ENCODE results near the gene RAMP1.

RAMP1 gene

GRCh38 chr2:237877576-237878307 is 18.3 kb downstream of the RAMP1 start:
- no peaks in the 10 kb centered on the region for H3K36me3 Mint-ChIP-seq (ENCODE audit: low read depth)
- no peak for DNase-seq
- H3K4me3 Mint-ChIP-seq = no peak overlapping the region
- no peak for ATAC-seq
- no peaks in the 10 kb centered on the region for H3K27me3 Mint-ChIP-seq
- H3K4me1 Mint-ChIP-seq = peaks cover 4% of the 10 kb centered on the region
- H3K9me3 Mint-ChIP-seq = no peaks in the 10 kb centered on the region
- no peak overlapping the region for H3K27ac Mint-ChIP-seq

GRCh38 chr2:237878321-237879057 is 19.1 kb downstream of the RAMP1 start:
- Mint-ChIP-seq H3K4me3 (no peak overlapping the region), H3K27me3 (no peaks in the 10 kb centered on the region), H3K4me1 (peaks cover 4% of the 10 kb centered on the region), H3K9me3 (no peaks in the 10 kb centered on the region), H3K27ac (no peak overlapping the region), H3K36me3 (ENCODE audit: low read depth) (no peaks in the 10 kb centered on the region)
- no peak for ATAC-seq
- no peak for DNase-seq

- H3K27ac Mint-ChIP-seq = no peak overlapping the region
- no peaks in the 10 kb centered on the region for H3K27me3 Mint-ChIP-seq
- no peaks in the 10 kb centered on the region for H3K36me3 Mint-ChIP-seq (ENCODE audit: low read depth)
- no peaks in the 10 kb centered on the region for H3K9me3 Mint-ChIP-seq
- H3K4me3 Mint-ChIP-seq = no peak overlapping the region
- no peak for ATAC-seq
- DNase-seq = no peak
- no peaks in the 10 kb centered on the region for H3K4me1 Mint-ChIP-seq
Observed at GRCh38 chr2:237879058-237879430, 19.6 kb downstream of the RAMP1 start.

- Mint-ChIP-seq H3K36me3 (ENCODE audit: low read depth) (no peaks in the 10 kb centered on the region), H3K9me3 (no peaks in the 10 kb centered on the region), H3K27me3 (no peaks in the 10 kb centered on the region), H3K4me1 (no peaks in the 10 kb centered on the region), H3K4me3 (no peak overlapping the region), H3K27ac (no peak overlapping the region)
- DNase-seq (no peak), ATAC-seq (no peak)
Observed at GRCh38 chr2:237879991-237880560, 20.7 kb downstream of the RAMP1 start.

- Mint-ChIP-seq H3K4me3 (no peak overlapping the region), H3K4me1 (no peaks in the 10 kb centered on the region), H3K27me3 (no peaks in the 10 kb centered on the region), H3K27ac (no peak overlapping the region), H3K36me3 (ENCODE audit: low read depth) (no peaks in the 10 kb centered on the region), H3K9me3 (no peaks in the 10 kb centered on the region)
- no peak for DNase-seq
- ATAC-seq = no peak
Observed at GRCh38 chr2:237882510-237883481, 23.4 kb downstream of the RAMP1 start.

GRCh38 chr2:237883951-237884446 is 24.6 kb downstream of the RAMP1 start:
- Mint-ChIP-seq H3K36me3 (ENCODE audit: low read depth) (no peaks in the 10 kb centered on the region), H3K27ac (no peak overlapping the region), H3K27me3 (no peaks in the 10 kb centered on the region), H3K9me3 (no peaks in the 10 kb centered on the region), H3K4me1 (peaks cover 5% of the 10 kb centered on the region), H3K4me3 (no peak overlapping the region)
- ATAC-seq (no peak), DNase-seq (no peak)

GRCh38 chr2:237884681-237885080 is 25.3 kb downstream of the RAMP1 start:
- H3K36me3 Mint-ChIP-seq (ENCODE audit: low read depth) = no peaks in the 10 kb centered on the region

GRCh38 chr2:237885111-237885930 is 25.9 kb downstream of the RAMP1 start:
- peaks cover 5% of the 10 kb centered on the region for H3K4me1 Mint-ChIP-seq
- H3K9me3 Mint-ChIP-seq = no peaks in the 10 kb centered on the region
- no peak for ATAC-seq

More at GRCh38 chr2:237884681-237885080, 25.3 kb downstream of the RAMP1 start:
- Mint-ChIP-seq H3K27me3 (no peaks in the 10 kb centered on the region), H3K9me3 (no peaks in the 10 kb centered on the region), H3K27ac (no peak overlapping the region), H3K4me3 (no peak overlapping the region), H3K4me1 (peaks cover 5% of the 10 kb centered on the region)
- ATAC-seq (no peak), DNase-seq (no peak)

GRCh38 chr2:237885931-237886684 is 26.7 kb downstream of the RAMP1 start:
- Mint-ChIP-seq H3K9me3 (no peaks in the 10 kb centered on the region), H3K4me1 (peaks cover 9% of the 10 kb centered on the region), H3K4me3 (no peak overlapping the region), H3K27me3 (no peaks in the 10 kb centered on the region), H3K27ac (no peak overlapping the region), H3K36me3 (ENCODE audit: low read depth) (no peaks in the 10 kb centered on the region)
- no peak for ATAC-seq
- DNase-seq = no peak

More at GRCh38 chr2:237885111-237885930, 25.9 kb downstream of the RAMP1 start:
- no peak overlapping the region for H3K4me3 Mint-ChIP-seq
- H3K27me3 Mint-ChIP-seq = no peaks in the 10 kb centered on the region
- no peak overlapping the region for H3K27ac Mint-ChIP-seq
- H3K36me3 Mint-ChIP-seq (ENCODE audit: low read depth) = no peaks in the 10 kb centered on the region
- DNase-seq = no peak

GRCh38 chr2:237886685-237887481 is 27.5 kb downstream of the RAMP1 start:
- H3K9me3 Mint-ChIP-seq = no peaks in the 10 kb centered on the region
- DNase-seq (no peak), ATAC-seq (no peak)
- H3K36me3 Mint-ChIP-seq (ENCODE audit: low read depth) = no peaks in the 10 kb centered on the region
- H3K27me3 Mint-ChIP-seq = no peaks in the 10 kb centered on the region
- H3K27ac Mint-ChIP-seq = no peak overlapping the region
- peaks cover 9% of the 10 kb centered on the region for H3K4me1 Mint-ChIP-seq
- H3K4me3 Mint-ChIP-seq = no peak overlapping the region

GRCh38 chr2:237888389-237888788 is 29.0 kb downstream of the RAMP1 start:
- Mint-ChIP-seq H3K27me3 (no peaks in the 10 kb centered on the region), H3K4me1 (peaks cover 9% of the 10 kb centered on the region), H3K9me3 (no peaks in the 10 kb centered on the region), H3K36me3 (ENCODE audit: low read depth) (no peaks in the 10 kb centered on the region), H3K4me3 (no peak overlapping the region), H3K27ac (no peak overlapping the region)
- DNase-seq (no peak), ATAC-seq (no peak)

- Mint-ChIP-seq H3K27me3 (no peaks in the 10 kb centered on the region), H3K36me3 (ENCODE audit: low read depth) (no peaks in the 10 kb centered on the region), H3K27ac (no peak overlapping the region), H3K9me3 (no peaks in the 10 kb centered on the region), H3K4me3 (no peak overlapping the region), H3K4me1 (peaks cover 9% of the 10 kb centered on the region)
- ATAC-seq = no peak
- DNase-seq = no peak
Observed at GRCh38 chr2:237889016-237889415, 29.6 kb downstream of the RAMP1 start.
